ENCODE data around the gene RNGTT. TPM values are rescaled to one million over a fixed set of nuclear protein-coding genes. Genes with fewer than 3 reads are reported as not detected.

Gene RNGTT
- total and polyA plus RNA-seq, 10 of the 15 experiments (the other 5 are each of a cell fraction or from before 2014, with no cell fraction given) = 7.7 to 30.4 (median 22.2) TPM

GRCh38 chr6:88870717-88871330 is 92.6 kb downstream of the RNGTT start (continued):
- no peak for TF ChIP-seq CEBPZ (IDR thresholded peaks at IDR 0.05; ENCODE audit: low read depth, low read length)
- TF ChIP-seq ZBTB4 (CRISPR knock-in tag; IDR thresholded peaks at IDR 0.05) = no peak
- TF ChIP-seq ZNF592 (IDR thresholded peaks at IDR 0.05) = 0 out of 2 replicates have a peak, but pooled peaks have one; percentile 45
- TF ChIP-seq JUNB (IDR thresholded peaks at IDR 0.05) = no peak
- TF ChIP-seq CTCF (IDR thresholded peaks at IDR 0.05 in 2 of 3, conservative IDR thresholded peaks at IDR 0.05 in 1 of 3; ENCODE audit: control insufficient read depth in 2 of 3, extremely low read depth in 1 of 3, insufficient read depth in 1 of 3, low read depth in 3 of 3, low read length in 3 of 3) = peak; percentile 46 to 70 (median 55); a peak in 5 of 6 replicates
- no peak for TF ChIP-seq RCOR1 (conservative IDR thresholded peaks at IDR 0.05; ENCODE audit: low read depth, low read length)
- no peak for TF ChIP-seq POLR2AphosphoS5 (IDR thresholded peaks at IDR 0.05; ENCODE audit: low read length)
- TF ChIP-seq CHD4 (IDR thresholded peaks at IDR 0.05) = no peak
- TF ChIP-seq RB1 (IDR thresholded peaks at IDR 0.05; ENCODE audit: borderline replicate concordance) = no peak
- TF ChIP-seq CBX3 (IDR thresholded peaks at IDR 0.05; ENCODE audit: borderline replicate concordance, low read depth) = no peak
- TF ChIP-seq RAD51 (IDR thresholded peaks at IDR 0.05) = no peak
- no peak for TF ChIP-seq EZH2 (IDR thresholded peaks at IDR 0.05; ENCODE audit: borderline replicate concordance, control insufficient read depth, low read depth, low read length)
